ENCODE measurements around the gene KIDINS220. TPM values are rescaled to one million over a fixed set of nuclear protein-coding genes. Genes with fewer than 3 reads are reported as not detected.

The KIDINS220 gene
- polyA plus RNA-seq, 2 of the 4 experiments (the other 2 are of a cell fraction): 16.4 to 45.9 TPM

DNA sequence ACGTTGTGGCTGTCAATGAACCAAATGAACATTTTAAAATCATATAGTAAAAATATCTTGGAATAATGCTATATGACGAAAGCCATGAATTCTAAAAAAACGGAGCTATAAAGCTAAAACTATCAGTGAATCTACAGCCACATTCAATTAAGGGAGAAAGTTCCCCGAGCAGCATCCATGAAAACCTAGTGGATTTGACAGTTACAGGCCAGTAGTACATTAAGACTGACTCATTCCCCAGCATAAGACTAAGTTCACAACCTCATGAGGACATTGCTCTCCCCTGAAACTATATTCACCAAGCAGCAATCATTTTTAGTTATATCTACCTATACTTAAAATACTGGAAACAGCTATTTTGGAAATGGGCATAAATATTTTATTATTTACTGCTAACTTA, 36.6 kb downstream of the KIDINS220 start (continued):
- TF ChIP-seq, protein P1, sequence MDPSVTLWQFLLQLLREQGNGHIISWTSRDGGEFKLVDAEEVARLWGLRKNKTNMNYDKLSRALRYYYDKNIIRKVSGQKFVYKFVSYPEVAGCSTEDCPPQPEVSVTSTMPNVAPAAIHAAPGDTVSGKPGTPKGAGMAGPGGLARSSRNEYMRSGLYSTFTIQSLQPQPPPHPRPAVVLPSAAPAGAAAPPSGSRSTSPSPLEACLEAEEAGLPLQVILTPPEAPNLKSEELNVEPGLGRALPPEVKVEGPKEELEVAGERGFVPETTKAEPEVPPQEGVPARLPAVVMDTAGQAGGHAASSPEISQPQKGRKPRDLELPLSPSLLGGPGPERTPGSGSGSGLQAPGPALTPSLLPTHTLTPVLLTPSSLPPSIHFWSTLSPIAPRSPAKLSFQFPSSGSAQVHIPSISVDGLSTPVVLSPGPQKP (IDR thresholded peaks at IDR 0.05; ENCODE audit: low read depth, low read length): no peak
- TF ChIP-seq, protein P2, sequence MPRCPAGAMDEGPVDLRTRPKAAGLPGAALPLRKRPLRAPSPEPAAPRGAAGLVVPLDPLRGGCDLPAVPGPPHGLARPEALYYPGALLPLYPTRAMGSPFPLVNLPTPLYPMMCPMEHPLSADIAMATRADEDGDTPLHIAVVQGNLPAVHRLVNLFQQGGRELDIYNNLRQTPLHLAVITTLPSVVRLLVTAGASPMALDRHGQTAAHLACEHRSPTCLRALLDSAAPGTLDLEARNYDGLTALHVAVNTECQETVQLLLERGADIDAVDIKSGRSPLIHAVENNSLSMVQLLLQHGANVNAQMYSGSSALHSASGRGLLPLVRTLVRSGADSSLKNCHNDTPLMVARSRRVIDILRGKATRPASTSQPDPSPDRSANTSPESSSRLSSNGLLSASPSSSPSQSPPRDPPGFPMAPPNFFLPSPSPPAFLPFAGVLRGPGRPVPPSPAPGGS (IDR thresholded peaks at IDR 0.05): no peak
- TF ChIP-seq MAZ (IDR thresholded peaks at IDR 0.05; ENCODE audit: borderline replicate concordance, low read depth, low read length): no peak

DNA sequence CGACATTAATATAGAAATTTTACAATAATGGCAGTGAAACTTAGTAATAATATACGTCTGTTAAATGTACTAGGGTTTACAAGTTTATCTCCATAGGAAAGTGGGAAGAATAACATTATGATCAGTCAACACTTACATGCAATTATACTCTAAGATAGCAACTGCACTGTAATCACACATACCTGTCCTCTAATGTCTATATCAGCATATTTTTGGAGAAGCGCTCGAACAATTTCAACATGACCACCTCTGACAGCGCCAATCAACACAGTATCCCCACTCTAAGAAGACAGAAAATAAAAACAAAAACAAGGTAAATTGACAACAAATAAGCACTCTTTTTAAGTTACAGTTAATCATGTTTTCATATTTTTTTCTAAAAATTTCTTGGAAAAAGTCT, 37.2 kb downstream of the KIDINS220 start:
- H3K4me2 ChIP-seq: no peak overlapping the region
- peaks cover 20% of the 10 kb centered on the region for H3K4me1 ChIP-seq
- no peak overlapping the region for H3K4me3 ChIP-seq
- 94% methylated on average over 5 of the region's 5 CpGs for WGBS (ENCODE audit: missing lambda C conversion rate)
- TF ChIP-seq MAFK (IDR thresholded peaks at IDR 0.05; ENCODE audit: partially characterized antibody) (peak; percentile 61), GATA3 (IDR thresholded peaks at IDR 0.05; ENCODE audit: borderline replicate concordance) (no peak)
- no peak overlapping the region for H3K27ac ChIP-seq
- no peaks in the 10 kb centered on the region for H3K9me3 ChIP-seq
- CTCF ChIA-PET: interaction anchor here (1.2 kb wide), 1 partner anchor 1682 kb away, joined by 3 read pairs; no protein-coding TSS in a partner anchor
- DNase-seq (ENCODE audit: low read depth in 1 of 2, low spot score in 1 of 2) (no peak), FAIRE-seq (no peak), ATAC-seq (no peak)
- POLR2A ChIA-PET: no interaction called here

DNA sequence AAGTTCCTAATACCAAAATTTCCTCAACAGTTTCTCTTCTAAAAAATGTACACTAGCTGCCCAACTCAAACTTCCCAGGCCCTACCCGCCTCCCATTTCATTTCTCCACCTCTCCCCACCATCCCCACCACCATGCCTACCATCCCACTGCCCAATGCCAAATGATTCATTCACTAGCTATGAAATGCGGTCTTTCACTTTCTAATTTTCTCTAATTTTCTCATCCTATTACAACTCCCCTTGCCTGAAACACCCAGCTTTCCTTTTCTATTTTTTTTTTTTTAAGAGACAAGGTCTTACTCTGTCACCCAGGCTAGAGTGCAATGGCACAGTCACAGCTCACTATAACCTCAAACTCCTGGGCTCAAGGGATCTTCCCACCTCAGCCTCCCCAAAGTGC, 38.4 kb downstream of the KIDINS220 start:
- TF ChIP-seq, protein P2 (IDR thresholded peaks at IDR 0.05): no peak
- no peak for TF ChIP-seq KDM1A (IDR thresholded peaks at IDR 0.05; ENCODE audit: low read depth)
- TF ChIP-seq EHMT2 (IDR thresholded peaks at IDR 0.05; ENCODE audit: low read depth): no peak
- TF ChIP-seq CHD2 (IDR thresholded peaks at IDR 0.05; ENCODE audit: low read length, partially characterized antibody): no peak
- TF ChIP-seq, protein P3, sequence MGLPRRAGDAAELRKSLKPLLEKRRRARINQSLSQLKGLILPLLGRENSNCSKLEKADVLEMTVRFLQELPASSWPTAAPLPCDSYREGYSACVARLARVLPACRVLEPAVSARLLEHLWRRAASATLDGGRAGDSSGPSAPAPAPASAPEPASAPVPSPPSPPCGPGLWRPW (IDR thresholded peaks at IDR 0.05): no peak
- TF ChIP-seq, protein P4, sequence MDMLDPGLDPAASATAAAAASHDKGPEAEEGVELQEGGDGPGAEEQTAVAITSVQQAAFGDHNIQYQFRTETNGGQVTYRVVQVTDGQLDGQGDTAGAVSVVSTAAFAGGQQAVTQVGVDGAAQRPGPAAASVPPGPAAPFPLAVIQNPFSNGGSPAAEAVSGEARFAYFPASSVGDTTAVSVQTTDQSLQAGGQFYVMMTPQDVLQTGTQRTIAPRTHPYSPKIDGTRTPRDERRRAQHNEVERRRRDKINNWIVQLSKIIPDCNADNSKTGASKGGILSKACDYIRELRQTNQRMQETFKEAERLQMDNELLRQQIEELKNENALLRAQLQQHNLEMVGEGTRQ (IDR thresholded peaks at IDR 0.05): no peak
- TF ChIP-seq, protein P5, sequence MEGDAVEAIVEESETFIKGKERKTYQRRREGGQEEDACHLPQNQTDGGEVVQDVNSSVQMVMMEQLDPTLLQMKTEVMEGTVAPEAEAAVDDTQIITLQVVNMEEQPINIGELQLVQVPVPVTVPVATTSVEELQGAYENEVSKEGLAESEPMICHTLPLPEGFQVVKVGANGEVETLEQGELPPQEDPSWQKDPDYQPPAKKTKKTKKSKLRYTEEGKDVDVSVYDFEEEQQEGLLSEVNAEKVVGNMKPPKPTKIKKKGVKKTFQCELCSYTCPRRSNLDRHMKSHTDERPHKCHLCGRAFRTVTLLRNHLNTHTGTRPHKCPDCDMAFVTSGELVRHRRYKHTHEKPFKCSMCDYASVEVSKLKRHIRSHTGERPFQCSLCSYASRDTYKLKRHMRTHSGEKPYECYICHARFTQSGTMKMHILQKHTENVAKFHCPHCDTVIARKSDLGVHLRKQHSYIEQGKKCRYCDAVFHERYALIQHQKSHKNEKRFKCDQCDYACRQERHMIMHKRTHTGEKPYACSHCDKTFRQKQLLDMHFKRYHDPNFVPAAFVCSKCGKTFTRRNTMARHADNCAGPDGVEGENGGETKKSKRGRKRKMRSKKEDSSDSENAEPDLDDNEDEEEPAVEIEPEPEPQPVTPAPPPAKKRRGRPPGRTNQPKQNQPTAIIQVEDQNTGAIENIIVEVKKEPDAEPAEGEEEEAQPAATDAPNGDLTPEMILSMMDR (IDR thresholded peaks at IDR 0.05): no peak
- TF ChIP-seq EHF (CRISPR knock-in tag; IDR thresholded peaks at IDR 0.05): no peak
- no peak for TF ChIP-seq FOXS1 (CRISPR knock-in tag; IDR thresholded peaks at IDR 0.05)
- no peak for TF ChIP-seq RARB (CRISPR knock-in tag; IDR thresholded peaks at IDR 0.05)
- no peak for TF ChIP-seq HDAC2 (IDR thresholded peaks at IDR 0.05)
- no peak for TF ChIP-seq FOSL2 (IDR thresholded peaks at IDR 0.05)
- no peak for TF ChIP-seq FOSL2 (CRISPR knock-in tag; IDR thresholded peaks at IDR 0.05)
- no peak for TF ChIP-seq ESRRA (IDR thresholded peaks at IDR 0.05; ENCODE audit: borderline replicate concordance, low read length)
- no peak for TF ChIP-seq POLR2AphosphoS2 (conservative IDR thresholded peaks at IDR 0.05; ENCODE audit: low read length)
- Histone ChIP-seq H3K27ac (no peak overlapping the region), H3K9me3 (no peaks in the 10 kb centered on the region), H3K4me2 (no peak overlapping the region), H3K4me1 (peaks cover 11% of the 10 kb centered on the region), H3K4me3 (no peak overlapping the region)
- 86% methylated on average over 2 of the region's 2 CpGs for WGBS (ENCODE audit: missing lambda C conversion rate)
- ATAC-seq (no peak), FAIRE-seq (no peak), DNase-seq (ENCODE audit: low read depth in 1 of 2, low spot score in 1 of 2) (no peak)
- CTCF ChIA-PET: no interaction called here
- POLR2A ChIA-PET: interaction anchor here (0.6 to 0.7 kb wide), 2 partner anchors 10 to 28 kb away, joined by 3 to 4 read pairs; no protein-coding TSS in a partner anchor
